Panc1 (cell line): ENCODE measurements around the gene MYO3B. TPM values are rescaled to one million over a fixed set of nuclear protein-coding genes. Genes with fewer than 3 reads are reported as not detected.

ENCODE experiments used
- ATAC-seq: fragments of 200-7000 bp; cut with Tn5 transposase; 2 replicates; pipeline ENCODE4 v1.9.1; 2020; ENCODE audit warnings: mild to moderate bottlenecking, moderate library complexity
- BruUV-seq: library from RNA; stranded (reverse); fragments of 400-500 nt; replicated peaks from 2 replicates; lab custom pipeline; 2021; lab: Mats Ljungman, UMichigan
- CTCF ChIA-PET: fragments of 300-600 bp; sonication (Branson Sonifier 250); formaldehyde crosslinking; loops from one replicate; lab custom pipeline; 2022; ENCODE audit warnings: antibody characterized with exemption; lab: Charles Lee
- POLR2A ChIA-PET: fragments of 300-600 bp; sonication (Branson Sonifier 250); formaldehyde crosslinking; loops from one replicate; lab custom pipeline; 2022; ENCODE audit warnings: antibody characterized with exemption; lab: Charles Lee
- DNase-seq: peaks from one replicate; pipeline ENCODE4 v3.0.0-alpha.2; 2010; ENCODE audit warnings: low read depth, low spot score
- H3K27ac ChIP-seq: 2 replicates; pipeline ENCODE4 v1.5.1; 2011; ENCODE audit warnings: mild to moderate bottlenecking, low read length, inconsistent platforms
- H3K27me3 ChIP-seq: fragments of 200-500 bp; sonication (Bioruptor generic); 2 replicates; pipeline ENCODE4 v1.6.0; 2014; ENCODE audit warnings: low read length, inconsistent platforms; ENCODE audit not compliant: control insufficient read depth, insufficient read depth
- H3K36me3 ChIP-seq: fragments of 200-500 bp; sonication (Bioruptor generic); 2 replicates; pipeline ENCODE4 v1.5.1; 2014; ENCODE audit warnings: inconsistent platforms, mild to moderate bottlenecking, low read length, moderate library complexity; ENCODE audit not compliant: control insufficient read depth, insufficient read depth
- H3K4me1 ChIP-seq: 2 replicates; pipeline ENCODE4 v1.5.1; 2011; ENCODE audit warnings: inconsistent platforms, mild to moderate bottlenecking, low read length, moderate library complexity; ENCODE audit not compliant: control insufficient read depth, insufficient read depth
- H3K4me3 ChIP-seq, 2 experiments: 2 replicates each; pipeline ENCODE4 v1.5.1; 2011 to 2012; ENCODE audit warnings: low read depth in 2 of 2, low read length in 2 of 2, mild to moderate bottlenecking in 2 of 2, inconsistent platforms in 1 of 2, moderate library complexity in 1 of 2
- H3K9me3 ChIP-seq: fragments of 200-500 bp; sonication (Bioruptor generic); 2 replicates; pipeline ENCODE4 v1.5.1; 2014; ENCODE audit warnings: low read depth, mild to moderate bottlenecking, inconsistent platforms, low read length, moderate library complexity; ENCODE audit not compliant: control insufficient read depth, insufficient read depth
- POLR2AphosphoS5 ChIP-seq: IDR thresholded peaks from 2 replicates; pipeline ENCODE4 v1.6.1; 2012; ENCODE audit warnings: mild to moderate bottlenecking, low read depth, low read length, moderate library complexity
- SIN3A ChIP-seq: IDR thresholded peaks from 2 replicates; pipeline ENCODE4 v1.6.1; 2012; ENCODE audit warnings: low read depth, mild to moderate bottlenecking, low read length, moderate library complexity, borderline replicate concordance; ENCODE audit not compliant: insufficient read depth
- TCF7L2 ChIP-seq: IDR thresholded peaks from 2 replicates; pipeline ENCODE4 v1.6.1; 2011; ENCODE audit warnings: mild to moderate bottlenecking, low read depth, low read length, inconsistent platforms
- in situ Hi-C: cut with HindIII; loops from 2 replicates; pipeline ENCODE4 v1.10.0; 2016; ENCODE audit warnings: low sequenced_read_pairs, low pct_unique_long_range_greater_than_20kb
- intact Hi-C: fragments of 100-400 bp; cut with micrococcal nuclease; formaldehyde crosslinking; loops from one replicate; pipeline ENCODE4 v1.10.0; 2022; ENCODE audit not compliant: unreplicated experiment
- total RNA-seq: library from RNA; stranded (reverse); gene quantifications from one replicate; pipeline ENCODE4 v1.2.1, GENCODE V29; 2021; ENCODE audit not compliant: unreplicated experiment
- TF ChIP-seq, protein P1 (sequence below): fragments of 450-650 bp; IDR thresholded peaks from 2 replicates; pipeline ENCODE4 v1.5.1; 2017; ENCODE audit warnings: mild to moderate bottlenecking
- TF ChIP-seq, protein P2 (sequence below), 2 experiments: IDR thresholded peaks; 2 replicates each; pipeline ENCODE4 v1.6.1; 2011 to 2012; ENCODE audit warnings: low read depth in 2 of 2, control low read depth in 1 of 2, low read length in 1 of 2, mild to moderate bottlenecking in 1 of 2, moderate library complexity in 1 of 2; ENCODE audit not compliant: insufficient read depth in 1 of 2

The MYO3B gene
- total RNA-seq, 1 experiment from 2014 or later = 0.05 TPM

DNA sequence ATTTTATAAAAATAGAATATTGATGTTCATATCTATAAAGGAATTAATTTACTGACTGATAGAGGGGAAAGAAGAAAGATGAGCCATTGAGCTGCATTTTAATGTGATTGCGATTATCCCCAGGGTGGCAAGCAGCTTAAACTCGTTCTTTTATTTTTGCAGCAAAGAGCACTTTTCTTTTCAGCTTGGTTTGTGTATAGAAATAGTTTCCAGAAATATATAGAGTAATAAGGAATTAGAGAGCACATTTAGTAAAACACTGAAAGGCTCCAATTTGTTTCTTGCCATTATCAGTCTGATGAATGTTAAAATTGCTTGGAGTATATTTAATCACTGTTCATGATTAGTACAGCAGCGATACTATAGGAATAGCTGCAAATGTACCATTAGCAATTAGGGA, 119.5 kb downstream of the MYO3B start:
- in situ Hi-C loops = no loop called here
- Histone ChIP-seq H3K36me3 (no peaks in the 10 kb centered on the region), H3K9me3 (no peaks in the 10 kb centered on the region; the same call in 1 of the 2 replicates), H3K4me1 (no peaks in the 10 kb centered on the region), H3K27me3 (no peaks in the 10 kb centered on the region), H3K27ac (no peak overlapping the region), H3K4me3 (no peak overlapping the region)
- ChIA-PET CTCF (interaction anchor here (0.6 kb wide), 1 partner anchor 68 kb away, joined by 8 read pairs; no protein-coding TSS in a partner anchor), POLR2A (no interaction called here)
- TF ChIP-seq TCF7L2 (no peak), POLR2AphosphoS5 (no peak), SIN3A (no peak)
- TF ChIP-seq, protein P1, sequence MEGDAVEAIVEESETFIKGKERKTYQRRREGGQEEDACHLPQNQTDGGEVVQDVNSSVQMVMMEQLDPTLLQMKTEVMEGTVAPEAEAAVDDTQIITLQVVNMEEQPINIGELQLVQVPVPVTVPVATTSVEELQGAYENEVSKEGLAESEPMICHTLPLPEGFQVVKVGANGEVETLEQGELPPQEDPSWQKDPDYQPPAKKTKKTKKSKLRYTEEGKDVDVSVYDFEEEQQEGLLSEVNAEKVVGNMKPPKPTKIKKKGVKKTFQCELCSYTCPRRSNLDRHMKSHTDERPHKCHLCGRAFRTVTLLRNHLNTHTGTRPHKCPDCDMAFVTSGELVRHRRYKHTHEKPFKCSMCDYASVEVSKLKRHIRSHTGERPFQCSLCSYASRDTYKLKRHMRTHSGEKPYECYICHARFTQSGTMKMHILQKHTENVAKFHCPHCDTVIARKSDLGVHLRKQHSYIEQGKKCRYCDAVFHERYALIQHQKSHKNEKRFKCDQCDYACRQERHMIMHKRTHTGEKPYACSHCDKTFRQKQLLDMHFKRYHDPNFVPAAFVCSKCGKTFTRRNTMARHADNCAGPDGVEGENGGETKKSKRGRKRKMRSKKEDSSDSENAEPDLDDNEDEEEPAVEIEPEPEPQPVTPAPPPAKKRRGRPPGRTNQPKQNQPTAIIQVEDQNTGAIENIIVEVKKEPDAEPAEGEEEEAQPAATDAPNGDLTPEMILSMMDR = no peak
- TF ChIP-seq, protein P2, sequence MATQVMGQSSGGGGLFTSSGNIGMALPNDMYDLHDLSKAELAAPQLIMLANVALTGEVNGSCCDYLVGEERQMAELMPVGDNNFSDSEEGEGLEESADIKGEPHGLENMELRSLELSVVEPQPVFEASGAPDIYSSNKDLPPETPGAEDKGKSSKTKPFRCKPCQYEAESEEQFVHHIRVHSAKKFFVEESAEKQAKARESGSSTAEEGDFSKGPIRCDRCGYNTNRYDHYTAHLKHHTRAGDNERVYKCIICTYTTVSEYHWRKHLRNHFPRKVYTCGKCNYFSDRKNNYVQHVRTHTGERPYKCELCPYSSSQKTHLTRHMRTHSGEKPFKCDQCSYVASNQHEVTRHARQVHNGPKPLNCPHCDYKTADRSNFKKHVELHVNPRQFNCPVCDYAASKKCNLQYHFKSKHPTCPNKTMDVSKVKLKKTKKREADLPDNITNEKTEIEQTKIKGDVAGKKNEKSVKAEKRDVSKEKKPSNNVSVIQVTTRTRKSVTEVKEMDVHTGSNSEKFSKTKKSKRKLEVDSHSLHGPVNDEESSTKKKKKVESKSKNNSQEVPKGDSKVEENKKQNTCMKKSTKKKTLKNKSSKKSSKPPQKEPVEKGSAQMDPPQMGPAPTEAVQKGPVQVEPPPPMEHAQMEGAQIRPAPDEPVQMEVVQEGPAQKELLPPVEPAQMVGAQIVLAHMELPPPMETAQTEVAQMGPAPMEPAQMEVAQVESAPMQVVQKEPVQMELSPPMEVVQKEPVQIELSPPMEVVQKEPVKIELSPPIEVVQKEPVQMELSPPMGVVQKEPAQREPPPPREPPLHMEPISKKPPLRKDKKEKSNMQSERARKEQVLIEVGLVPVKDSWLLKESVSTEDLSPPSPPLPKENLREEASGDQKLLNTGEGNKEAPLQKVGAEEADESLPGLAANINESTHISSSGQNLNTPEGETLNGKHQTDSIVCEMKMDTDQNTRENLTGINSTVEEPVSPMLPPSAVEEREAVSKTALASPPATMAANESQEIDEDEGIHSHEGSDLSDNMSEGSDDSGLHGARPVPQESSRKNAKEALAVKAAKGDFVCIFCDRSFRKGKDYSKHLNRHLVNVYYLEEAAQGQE (IDR thresholded peaks at IDR 0.05; ENCODE audit: insufficient read depth in 1 of 2, low read depth in 2 of 2, low read length in 1 of 2) = no peak
- BruUV-seq = no TSS peak
- DNase-seq = no peak
- intact Hi-C loops = no loop called here
- no peak for ATAC-seq

DNA sequence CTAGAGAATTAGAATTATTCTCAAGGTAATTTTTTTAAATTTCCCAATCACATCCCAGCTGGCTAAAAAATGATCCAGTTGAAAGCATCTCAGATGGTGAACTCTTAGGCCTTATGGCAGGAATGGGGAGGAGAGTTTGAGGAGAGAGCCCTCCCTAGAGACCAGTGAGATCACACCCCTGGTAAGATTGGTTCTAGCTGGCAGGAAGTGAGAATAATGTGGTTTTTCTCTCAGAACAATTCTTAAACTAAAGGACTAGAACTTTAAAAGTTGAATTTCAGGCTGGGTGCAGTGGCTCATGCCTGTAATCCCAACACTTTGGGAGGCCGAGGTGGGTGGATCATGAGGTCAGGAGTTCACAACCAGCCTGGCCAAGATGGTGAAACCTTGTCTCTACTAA, 120.2 kb downstream of the MYO3B start:
- TF ChIP-seq SIN3A (no peak), TCF7L2 (no peak)
- ATAC-seq = no peak
- in situ Hi-C loops = no loop called here
- ChIA-PET CTCF (interaction anchor here (0.6 kb wide), 1 partner anchor 68 kb away, joined by 8 read pairs; no protein-coding TSS in a partner anchor), POLR2A (interaction anchor here (0.7 kb wide), 1 partner anchor 43 kb away, joined by 14 read pairs; no protein-coding TSS in a partner anchor)
- H3K9me3 ChIP-seq = no peaks in the 10 kb centered on the region; the same call in 1 of the 2 replicates
- DNase-seq = no peak
- H3K27me3 ChIP-seq = no peaks in the 10 kb centered on the region
- no peak overlapping the region for H3K27ac ChIP-seq
- H3K36me3 ChIP-seq = no peaks in the 10 kb centered on the region
- H3K4me1 ChIP-seq = no peaks in the 10 kb centered on the region
- no TSS peak for BruUV-seq
- no peak overlapping the region for H3K4me3 ChIP-seq
- intact Hi-C loops = no loop called here

DNA sequence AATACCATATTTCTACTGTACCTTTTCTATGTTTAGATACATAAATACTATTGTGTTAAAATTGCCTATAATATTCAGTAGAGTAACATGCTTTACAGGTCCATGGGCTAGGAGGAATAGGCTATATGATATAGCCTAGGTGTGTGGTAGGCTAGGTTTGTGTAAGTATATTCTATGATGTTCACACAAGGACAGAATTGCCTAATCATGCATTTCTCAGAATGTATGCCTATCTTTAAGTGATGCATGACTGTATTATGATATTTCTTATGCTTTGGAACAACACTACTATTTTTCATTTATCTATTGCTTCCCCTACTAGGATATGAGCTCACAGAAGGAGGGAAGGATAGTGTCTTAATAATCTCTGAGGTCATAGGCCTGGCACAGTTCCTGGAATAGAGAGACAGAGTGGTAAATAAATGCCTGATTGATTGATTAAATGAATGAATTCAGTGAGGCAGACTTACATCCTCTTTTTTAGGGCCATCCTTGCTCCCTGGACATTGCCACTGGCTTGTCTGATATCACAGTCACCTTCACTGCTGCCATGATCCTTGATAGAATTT, 121.0 kb downstream of the MYO3B start:
- in situ Hi-C loops = no loop called here
- H3K4me3 ChIP-seq = no peak overlapping the region
- ATAC-seq = no peak
- no peak for DNase-seq
- H3K27me3 ChIP-seq = no peaks in the 10 kb centered on the region
- no TSS peak for BruUV-seq
- intact Hi-C loops = no loop called here
- POLR2A ChIA-PET = no interaction called here
- TF ChIP-seq, protein P1 = no peak
- TF ChIP-seq TCF7L2 = no peak
- TF ChIP-seq POLR2AphosphoS5 = no peak
- H3K9me3 ChIP-seq = no peaks in the 10 kb centered on the region; the same call in 1 of the 2 replicates
- H3K36me3 ChIP-seq = no peaks in the 10 kb centered on the region
- no peaks in the 10 kb centered on the region for H3K4me1 ChIP-seq
- CTCF ChIA-PET = no interaction called here
- no peak overlapping the region for H3K27ac ChIP-seq
